Lung (tissue), 12 donors: ENCODE results near the gene CASK. TPM values are rescaled to one million over a fixed set of nuclear protein-coding genes. Genes with fewer than 3 reads are reported as not detected.

Experiments
- ATAC-seq: fragments of 200-7000 bp; cut with Tn5 transposase; one replicate; pipeline ENCODE4 v1.9.1; 2020; ENCODE audit warnings: moderate number of reproducible peaks; ENCODE audit not compliant: insufficient read depth, low FRiP score
- DNase-seq, 3 donors: peaks; one replicate each; pipeline ENCODE4 v3.0.0-alpha.2; 2013 to 2017
- H3K27ac ChIP-seq, 2 donors: one replicate each; pipeline ENCODE4 v1.5.1; 2013; ENCODE audit warnings: mild to moderate bottlenecking in 2 of 2, moderate library complexity in 2 of 2, control low read depth in 1 of 2, inconsistent platforms in 1 of 2, low read depth in 1 of 2, low read length in 1 of 2
- H3K27me3 ChIP-seq, 3 donors: one replicate each; pipeline ENCODE4 v1.5.1; 2013; ENCODE audit warnings: low read length in 2 of 3; ENCODE audit not compliant: control insufficient read depth in 3 of 3, insufficient read depth in 3 of 3
- H3K36me3 ChIP-seq, 4 donors: one replicate each; pipeline ENCODE4 v1.5.1; 2013; ENCODE audit warnings: low read length in 4 of 4, mild to moderate bottlenecking in 1 of 4, moderate library complexity in 1 of 4; ENCODE audit not compliant: control insufficient read depth in 4 of 4, insufficient read depth in 4 of 4
- H3K4me1 ChIP-seq, 5 donors: one replicate each; pipeline ENCODE4 v1.5.1; 2013; ENCODE audit warnings: low read length in 5 of 5, mild to moderate bottlenecking in 2 of 5, moderate library complexity in 1 of 5; ENCODE audit not compliant: control insufficient read depth in 5 of 5, insufficient read depth in 5 of 5
- H3K4me3 ChIP-seq: one replicate; pipeline ENCODE4 v1.5.1; 2013; ENCODE audit warnings: mild to moderate bottlenecking, control low read depth, moderate library complexity
- H3K9ac ChIP-seq, 2 donors: one replicate each; pipeline ENCODE4 v1.5.1; 2013; ENCODE audit warnings: low read length in 2 of 2, control low read depth in 1 of 2; ENCODE audit not compliant: insufficient read depth in 1 of 2
- H3K9me3 ChIP-seq, 4 donors: one replicate each; pipeline ENCODE4 v1.5.1; 2013; ENCODE audit warnings: low read length in 3 of 4, mild to moderate bottlenecking in 1 of 4, moderate library complexity in 1 of 4; ENCODE audit not compliant: control insufficient read depth in 4 of 4, insufficient read depth in 3 of 4
- CTCF ChIP-seq: IDR thresholded peaks from 2 replicates; pipeline ENCODE4 v1.5.1; 2012; ENCODE audit warnings: mild to moderate bottlenecking; ENCODE audit errors: control extremely low read depth, extremely low read depth
- WGBS, 2 donors: extraction: QIAGEN DNeasy Blood & Tissue Kit; methylation state at CpG; one replicate each; pipeline ENCODE4 v1.1.7; 2013; 5-methylcytosine and 5-hydroxymethylcytosine counted together
- polyA plus RNA-seq, 2 donors: library from polyadenylated mRNA; stranded (reverse); fragments of 200-250 nt; gene quantifications; one replicate each; pipeline ENCODE4 v1.2.1, GENCODE V29; 2013
- total RNA-seq, 2 donors: library from RNA; depleted of rRNA in 1 of 2; stranded (reverse); fragments of >200 nt in 1 of 2; gene quantifications; one replicate each; pipeline ENCODE4 v1.2.1, GENCODE V29; 2014 to 2021
- donor health status: control.
- donor health status: control.
- donor health status: Bipolar disorder and iron deficiency.
- donor health status: healthy.
- donor health status: DM: yes; HTN: yes; CAD: no.

The CASK gene
- total and polyA plus RNA-seq, 4 donors: 8.2 to 68.1 (median 30.6) TPM

GRCh38 chrX:41688835-41689234 lies 234.5 kb downstream of the CASK start, which contains the start of gene GPR34:
GPR34 (plus strand) TSS chrX:41688973; CDS start chrX:41695634, 6,661 bp downstream.
- peaks cover 0 to 39% (median 2%) of the 10 kb centered on the region in 3 donors for H3K27me3 ChIP-seq
- TF ChIP-seq CTCF: no peak
- H3K9ac ChIP-seq: no peak within 1 kb of the TSS
- H3K27ac ChIP-seq: no peak within 1 kb of the TSS
- H3K4me1 ChIP-seq: no peaks in the 10 kb centered on the region
- H3K9me3 ChIP-seq: no peaks in the 10 kb centered on the region
- 51 to 62% methylated on average over 8 of the region's 8 CpGs for WGBS, 2 donors
- ATAC-seq (no peak), DNase-seq (no peak)
- H3K4me3 ChIP-seq: no peak within 1 kb of the TSS
- no peaks in the 10 kb centered on the region for H3K36me3 ChIP-seq

GRCh38 chrX:41688156-41688555 lies 235.2 kb downstream of the CASK start:
- ATAC-seq: no peak
- H3K4me1 ChIP-seq: no peaks in the 10 kb centered on the region
- H3K27ac ChIP-seq: no peak overlapping the region
- no peak for DNase-seq
- WGBS, 2 donors: 23 to 80% methylated on average over 2 of the region's 2 CpGs
- no peak for TF ChIP-seq CTCF
- peaks cover 0 to 34% (median 2%) of the 10 kb centered on the region in 3 donors for H3K27me3 ChIP-seq
- no peak overlapping the region for H3K9ac ChIP-seq
- H3K9me3 ChIP-seq: no peaks in the 10 kb centered on the region
- no peaks in the 10 kb centered on the region for H3K36me3 ChIP-seq
- H3K4me3 ChIP-seq: no peak overlapping the region

GRCh38 chrX:41686788-41687187 lies 236.6 kb downstream of the CASK start:
- no peak overlapping the region for H3K4me3 ChIP-seq
- no peak overlapping the region for H3K27ac ChIP-seq
- no peak for DNase-seq
- ATAC-seq: no peak
- 31 to 69% methylated on average over 4 of the region's 4 CpGs for WGBS, 2 donors
- no peak for TF ChIP-seq CTCF
- no peaks in the 10 kb centered on the region for H3K9me3 ChIP-seq
- H3K36me3 ChIP-seq: no peaks in the 10 kb centered on the region
- no peaks in the 10 kb centered on the region for H3K4me1 ChIP-seq
- H3K27me3 ChIP-seq: peaks cover 0 to 30% (median 2%) of the 10 kb centered on the region in 3 donors
- no peak overlapping the region for H3K9ac ChIP-seq

GRCh38 chrX:41684940-41685339 lies 238.4 kb downstream of the CASK start:
- no peak for ATAC-seq
- no peak for TF ChIP-seq CTCF
- DNase-seq: no peak
- Histone ChIP-seq H3K4me1 (no peaks in the 10 kb centered on the region), H3K9ac (no peak overlapping the region), H3K36me3 (no peaks in the 10 kb centered on the region), H3K4me3 (no peak overlapping the region), H3K9me3 (no peaks in the 10 kb centered on the region), H3K27ac (no peak overlapping the region), H3K27me3 (peaks cover 0 to 30% (median 2%) of the 10 kb centered on the region in 3 donors)
- 82 to 89% methylated on average over 2 of the region's 2 CpGs for WGBS, 2 donors
